H1 (cell line): ENCODE measurements around the gene GALNTL6. TPM values are rescaled to one million over a fixed set of nuclear protein-coding genes. Genes with fewer than 3 reads are reported as not detected.

Experiments
- CTCF ChIA-PET: fragments of 300-600 bp; sonication (Branson Sonifier 250); formaldehyde crosslinking; loops from one replicate; lab custom pipeline; 2021; ENCODE audit not compliant: partially characterized antibody; lab: Charles Lee
- POLR2A ChIA-PET: fragments of 300-600 bp; sonication (Branson Sonifier 250); formaldehyde crosslinking; loops from one replicate; lab custom pipeline; 2021; ENCODE audit warnings: inconsistent platforms; ENCODE audit not compliant: partially characterized antibody; lab: Charles Lee
- DNase-seq, 2 experiments: peaks; one replicate each; pipeline versions ENCODE4 v3.0.0 to v3.0.0-alpha.2; 2010 to 2022; ENCODE audit warnings: low spot score in 2 of 2, low read depth in 1 of 2, mixed read lengths in 1 of 2
- FAIRE-seq: peaks from 2 replicates; lab custom pipeline; 2011; peaks lifted over from hg19 to GRCh38; lab: Jason Lieb, UNC
- H2AFZ ChIP-seq: 2 replicates; pipeline ENCODE4 v1.8.1; 2012; ENCODE audit warnings: low read length, inconsistent platforms
- H2AK5ac ChIP-seq: 2 replicates; pipeline ENCODE4 v1.6.1; 2013; ENCODE audit warnings: low read depth, low read length
- H2BK120ac ChIP-seq: replicated peaks from 2 replicates; pipeline ENCODE3; 2013; ENCODE audit warnings: low read depth, low read length, inconsistent platforms
- H2BK12ac ChIP-seq: 2 replicates; pipeline ENCODE4 v1.6.1; 2013; ENCODE audit warnings: low read depth, low read length
- H2BK15ac ChIP-seq: 2 replicates; pipeline ENCODE4 v1.6.1; 2013; ENCODE audit warnings: low read length
- H2BK20ac ChIP-seq: 2 replicates; pipeline ENCODE4 v1.6.1; 2013; ENCODE audit warnings: low read length
- H2BK5ac ChIP-seq: 2 replicates; pipeline ENCODE4 v1.6.1; 2013; ENCODE audit warnings: low read depth, low read length
- H3K14ac ChIP-seq: 2 replicates; pipeline ENCODE4 v1.6.1; 2013; ENCODE audit warnings: inconsistent platforms; ENCODE audit not compliant: insufficient read length
- H3K18ac ChIP-seq: 2 replicates; pipeline ENCODE4 v1.6.1; 2013; ENCODE audit warnings: low read length; ENCODE audit errors: extremely low read depth
- H3K23ac ChIP-seq: 2 replicates; pipeline ENCODE4 v1.6.1; 2013; ENCODE audit warnings: inconsistent platforms; ENCODE audit not compliant: insufficient read length
- H3K23me2 ChIP-seq: 2 replicates; pipeline ENCODE4 v1.6.1; 2013; ENCODE audit warnings: low read depth, low read length
- H3K27ac ChIP-seq: 2 replicates; pipeline ENCODE4 v1.6.1; 2011; ENCODE audit warnings: low read depth, low read length, inconsistent platforms
- H3K27me3 ChIP-seq, 4 experiments: replicated peaks in 1 of 4; 1 replicate in 1 of 4; 2 replicates in 3 of 4; pipeline versions ENCODE4 v1.6.1 to v1.8.1; 2011 to 2013; ENCODE audit warnings: low read length in 3 of 4, mild to moderate bottlenecking in 3 of 4, inconsistent platforms in 2 of 4, mixed read lengths in 2 of 4, moderate library complexity in 1 of 4; ENCODE audit not compliant: control insufficient read depth in 3 of 4, insufficient read depth in 3 of 4; ENCODE audit errors: extremely low read depth in 1 of 4
- H3K36me3 ChIP-seq, 4 experiments: 2 replicates each; pipeline versions ENCODE4 v1.6.1 to v1.8.1; 2011 to 2013; ENCODE audit warnings: mild to moderate bottlenecking in 4 of 4, low read length in 3 of 4, moderate library complexity in 2 of 4, control low read depth in 1 of 4, inconsistent platforms in 1 of 4; ENCODE audit not compliant: insufficient read depth in 4 of 4, control insufficient read depth in 2 of 4
- H3K4ac ChIP-seq: replicated peaks from 2 replicates; pipeline ENCODE3; 2013; ENCODE audit warnings: low read length, low read depth, mixed read lengths, inconsistent platforms; ENCODE audit not compliant: insufficient read length
- H3K4me1 ChIP-seq, 4 experiments: replicated peaks in 1 of 4; 1 replicate in 1 of 4; 2 replicates in 3 of 4; pipeline versions ENCODE4 v1.6.1 to v1.8.1; 2011 to 2013; ENCODE audit warnings: low read length in 3 of 4, inconsistent platforms in 2 of 4, mixed read lengths in 1 of 4; ENCODE audit not compliant: insufficient read depth in 4 of 4, control insufficient read depth in 3 of 4
- H3K4me2 ChIP-seq, 2 experiments: 2 replicates each; pipeline versions ENCODE4 v1.6.1 to v1.8.1; 2011 to 2013; ENCODE audit warnings: low read depth in 2 of 2, low read length in 2 of 2, control low read depth in 1 of 2, inconsistent platforms in 1 of 2, mild to moderate bottlenecking in 1 of 2; ENCODE audit not compliant: insufficient read depth in 1 of 2
- H3K4me3 ChIP-seq, 4 experiments: fragments of 200-600, 300-600 bp in 1 of 4; sonication (generic), shearing (Covaris generic), sonication (Bioruptor Twin) in 1 of 4; 2 replicates each; pipeline versions ENCODE4 v1.5.1 to v1.8.1; 2011 to 2016; ENCODE audit warnings: low read length in 4 of 4, low read depth in 3 of 4, control low read depth in 2 of 4, inconsistent platforms in 2 of 4, mild to moderate bottlenecking in 2 of 4, mixed read lengths in 1 of 4, moderate library complexity in 1 of 4; ENCODE audit not compliant: insufficient read depth in 2 of 4; ENCODE audit errors: extremely low read depth in 1 of 4
- H3K56ac ChIP-seq: replicated peaks from 2 replicates; pipeline ENCODE3; 2013; ENCODE audit warnings: low read depth, mild to moderate bottlenecking, mixed read lengths, low read length, inconsistent platforms; ENCODE audit not compliant: insufficient read length
- H3K79me1 ChIP-seq: 2 replicates; pipeline ENCODE4 v1.6.1; 2013; ENCODE audit warnings: low read depth, low read length, control low read depth
- H3K79me2 ChIP-seq, 2 experiments: 2 replicates each; pipeline versions ENCODE4 v1.6.1 to v1.8.1; 2012 to 2013; ENCODE audit warnings: low read length in 2 of 2, mild to moderate bottlenecking in 2 of 2, inconsistent platforms in 1 of 2; ENCODE audit not compliant: insufficient read depth in 2 of 2, control insufficient read depth in 1 of 2
- H3K9ac ChIP-seq, 4 experiments: replicated peaks in 1 of 4; 1 replicate in 1 of 4; 2 replicates in 3 of 4; pipeline versions ENCODE4 v1.6.1 to v1.8.1; 2011 to 2013; ENCODE audit warnings: low read depth in 3 of 4, low read length in 3 of 4, control low read depth in 2 of 4, mild to moderate bottlenecking in 2 of 4, moderate library complexity in 2 of 4, inconsistent platforms in 1 of 4; ENCODE audit errors: extremely low read depth in 1 of 4
- H3K9me3 ChIP-seq, 2 experiments: 2 replicates each; pipeline versions ENCODE4 v1.6.1 to v1.8.1; 2012 to 2013; ENCODE audit warnings: mild to moderate bottlenecking in 2 of 2, moderate library complexity in 2 of 2, control low read depth in 1 of 2, inconsistent platforms in 1 of 2, low read depth in 1 of 2, low read length in 1 of 2, mixed read lengths in 1 of 2; ENCODE audit not compliant: insufficient read depth in 2 of 2
- H4K20me1 ChIP-seq, 2 experiments: replicated peaks in 1 of 2; 2 replicates each; pipeline versions ENCODE3 to v1.8.1; 2011 to 2013; ENCODE audit warnings: inconsistent platforms in 2 of 2, low read length in 2 of 2, mild to moderate bottlenecking in 1 of 2; ENCODE audit not compliant: insufficient read depth in 2 of 2, control insufficient read depth in 1 of 2
- H4K5ac ChIP-seq: 2 replicates; pipeline ENCODE4 v1.6.1; 2013; ENCODE audit warnings: low read length, low read depth, mixed read lengths, inconsistent platforms; ENCODE audit not compliant: insufficient read length
- H4K8ac ChIP-seq: 2 replicates; pipeline ENCODE4 v1.8.0; 2013; ENCODE audit warnings: mild to moderate bottlenecking, moderate library complexity, low read length, inconsistent platforms; ENCODE audit not compliant: insufficient read depth; ENCODE audit errors: extremely low read depth
- H4K91ac ChIP-seq: replicated peaks from 2 replicates; pipeline ENCODE3; 2013; ENCODE audit warnings: low read length, mixed read lengths, inconsistent platforms; ENCODE audit not compliant: insufficient read length
- SAP30 ChIP-seq: fragments of 300-600 bp; sonication (generic); IDR thresholded peaks from 2 replicates; pipeline ENCODE4 v1.7.1; 2012; ENCODE audit warnings: low read length, moderate library complexity, mild to moderate bottlenecking, inconsistent platforms; ENCODE audit not compliant: insufficient read depth, insufficient replicate concordance
- TAF1 ChIP-seq: IDR thresholded peaks from 2 replicates; pipeline ENCODE4 v1.6.1; 2011; ENCODE audit warnings: mild to moderate bottlenecking, low read depth, low read length
- TCF12 ChIP-seq: IDR thresholded peaks from 2 replicates; pipeline ENCODE4 v1.6.1; 2011; ENCODE audit warnings: low read depth, mild to moderate bottlenecking, low read length
- WGBS, 2 experiments: shearing (Covaris generic) in 1 of 2; methylation state at CpG; one replicate each; pipeline versions ENCODE4 v1.1.6 to v1.1.7; 2013 to 2015; ENCODE audit warnings: low lambda C conversion rate in 2 of 2, mixed read lengths in 2 of 2, inconsistent platforms in 1 of 2, low coverage in 1 of 2, missing lambda C conversion rate in 1 of 2; ENCODE audit not compliant: insufficient replicate concordance in 2 of 2, insufficient coverage in 1 of 2, insufficient read length in 1 of 2; ENCODE audit errors: extremely low coverage in 1 of 2, missing lambda C conversion rate in 1 of 2; 5-methylcytosine and 5-hydroxymethylcytosine counted together
- polyA plus RNA-seq, 7 experiments: library from polyadenylated mRNA; depleted of rRNA in 3 of 7; stranded (reverse) in 5 of 7; unstranded in 2 of 7; fragments of >200 nt in 5 of 7; fragments of 200-250 nt in 2 of 7; gene quantifications; 1 replicate in 5 of 7; 2 replicates in 1 of 7; 4 replicates in 1 of 7; pipeline versions ENCODE4 v1.2.1 to v1.2.3, GENCODE V29; 2011 to 2013; ENCODE audit warnings: missing spikeins in 2 of 7, mixed read lengths in 2 of 7
- total RNA-seq: library from RNA; stranded (reverse); fragmentation: NEBNext Ultra II Directional; extraction: Animal tissue kit (Norgen Biotek cat#: 25700); gene quantifications from 2 replicates; pipeline ENCODE4 v1.2.1, GENCODE V29; 2021

GALNTL6 gene
- total and polyA plus RNA-seq, 2 of the 8 experiments (the other 6 are each of a cell fraction or from before 2014, with no cell fraction given) = 0.03 to 0.32 TPM

DNA sequence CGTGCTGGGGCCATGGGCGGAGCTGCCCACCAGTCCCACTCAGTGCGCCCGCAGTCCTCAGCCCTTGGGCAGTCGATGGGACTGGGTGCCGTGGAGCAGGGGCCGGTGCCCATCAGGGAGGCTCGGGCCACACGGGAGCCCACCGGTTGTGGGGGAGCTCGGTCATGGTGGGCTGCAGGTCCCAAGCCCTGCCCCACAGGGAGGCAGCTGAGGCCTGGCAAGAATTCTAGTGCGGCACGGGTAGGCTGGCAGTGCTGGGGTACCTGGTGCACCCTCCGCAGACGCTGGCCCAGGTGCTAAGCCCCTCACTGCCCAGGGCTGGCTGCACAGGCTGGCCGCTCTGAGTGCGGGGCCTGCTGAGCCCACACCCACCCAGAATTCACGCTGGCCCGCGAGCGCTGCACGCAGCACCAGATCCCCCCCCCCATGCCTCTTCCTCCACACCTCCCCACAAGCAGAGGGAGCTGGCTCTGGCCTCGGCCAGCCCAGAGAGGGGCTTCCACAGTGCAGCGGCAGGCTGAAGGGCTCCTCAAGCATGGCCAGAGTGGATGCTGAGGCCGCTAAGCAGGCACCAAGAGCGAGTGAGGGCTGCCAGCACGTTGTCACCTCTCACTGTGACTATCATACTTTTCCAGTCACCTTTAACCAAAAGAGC lies 564.4 kb downstream of the GALNTL6 start:
- no peak overlapping the region for H3K14ac ChIP-seq
- WGBS, 2 experiments = 94% methylated on average over 20 of the region's 27 CpGs; no CpG with 5 or more reads in 1 of the 2 experiments
- CTCF ChIA-PET = interaction anchor here (0.6 kb wide), 2 partner anchors 282 to 1292 kb away, joined by 3 read pairs; no protein-coding TSS in a partner anchor

More for the DNA sequence above, 564.4 kb downstream of the GALNTL6 start:
- Histone ChIP-seq H3K4me2 (no peak overlapping the region), H3K27ac (no peak overlapping the region), H2BK20ac (no peak overlapping the region), H3K4me1 (no peaks in the 10 kb centered on the region), H2BK12ac (no peak overlapping the region), H2AFZ (no peak overlapping the region), H2BK5ac (no peak overlapping the region), H4K8ac (no peak overlapping the region), H3K79me1 (no peaks in the 10 kb centered on the region), H4K5ac (no peak overlapping the region), H3K23ac (no peak overlapping the region), H3K9me3 (peaks cover 0 to 8% of the 10 kb centered on the region in 2 experiments; a peak in 1 of 4 replicates), H2BK15ac (no peak overlapping the region), H4K91ac (no peak overlapping the region), H3K36me3 (no peaks in the 10 kb centered on the region), H3K9ac (no peak overlapping the region), H2AK5ac (no peak overlapping the region), H2BK120ac (no peak overlapping the region), H3K18ac (no peak overlapping the region), H3K27me3 (no peaks in the 10 kb centered on the region), H3K23me2 (no peaks in the 10 kb centered on the region), H4K20me1 (no peaks in the 10 kb centered on the region), H3K4me3 (no peak overlapping the region), H3K4ac (no peak overlapping the region), H3K79me2 (no peaks in the 10 kb centered on the region), H3K56ac (no peak overlapping the region)
- DNase-seq = no peak
- POLR2A ChIA-PET = no interaction called here
- TF ChIP-seq TCF12 (no peak), TAF1 (no peak), SAP30 (no peak)
- no peak for FAIRE-seq
